ENCODE data around the gene TMCC1. TPM values are rescaled to one million over a fixed set of nuclear protein-coding genes. Genes with fewer than 3 reads are reported as not detected.
"Not testable (repeated sequence)": the region's sequence is repeated elsewhere in the genome, so short reads cannot be mapped to it uniquely, and the experiment has no call there.

Gene TMCC1
- total and polyA plus RNA-seq, 3 donors from 2014 or later = 46.0 to 119 (median 60.4) TPM

DNA sequence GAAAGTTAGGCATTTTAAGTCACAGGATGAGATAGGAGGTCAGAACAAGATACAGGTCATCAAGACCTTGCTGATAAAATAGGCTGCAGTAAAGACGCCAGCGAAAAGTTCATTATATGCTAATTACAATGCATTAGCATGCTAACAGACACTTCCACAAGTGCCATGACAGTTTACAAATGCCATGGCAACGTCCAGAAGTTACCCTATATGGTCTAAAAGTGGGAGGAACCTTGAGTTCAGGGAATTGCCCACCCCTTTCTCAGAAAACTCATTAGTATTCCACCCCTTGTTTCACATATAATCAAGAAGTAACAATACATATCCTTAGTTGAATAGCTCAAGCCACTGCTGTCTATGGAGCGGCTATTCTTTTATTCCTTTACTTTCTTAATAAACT, 194.3 kb downstream of the TMCC1 start:
- H3K27me3 ChIP-seq = no peaks in the 10 kb centered on the region
- H3K27ac ChIP-seq = no peak overlapping the region
- H3K9me3 ChIP-seq = no peaks in the 10 kb centered on the region
- intact Hi-C loops (cut with DNase I; ENCODE audit: low total_unique reads) = no loop called here
- H3K36me3 ChIP-seq (ENCODE audit: low read depth, missing control alignments) = no peaks in the 10 kb centered on the region
- H3K4me1 ChIP-seq = no peaks in the 10 kb centered on the region
- WGBS, 2 donors = 69 to 77% methylated on average over 4 of the region's 4 CpGs
- TF ChIP-seq, protein P1, sequence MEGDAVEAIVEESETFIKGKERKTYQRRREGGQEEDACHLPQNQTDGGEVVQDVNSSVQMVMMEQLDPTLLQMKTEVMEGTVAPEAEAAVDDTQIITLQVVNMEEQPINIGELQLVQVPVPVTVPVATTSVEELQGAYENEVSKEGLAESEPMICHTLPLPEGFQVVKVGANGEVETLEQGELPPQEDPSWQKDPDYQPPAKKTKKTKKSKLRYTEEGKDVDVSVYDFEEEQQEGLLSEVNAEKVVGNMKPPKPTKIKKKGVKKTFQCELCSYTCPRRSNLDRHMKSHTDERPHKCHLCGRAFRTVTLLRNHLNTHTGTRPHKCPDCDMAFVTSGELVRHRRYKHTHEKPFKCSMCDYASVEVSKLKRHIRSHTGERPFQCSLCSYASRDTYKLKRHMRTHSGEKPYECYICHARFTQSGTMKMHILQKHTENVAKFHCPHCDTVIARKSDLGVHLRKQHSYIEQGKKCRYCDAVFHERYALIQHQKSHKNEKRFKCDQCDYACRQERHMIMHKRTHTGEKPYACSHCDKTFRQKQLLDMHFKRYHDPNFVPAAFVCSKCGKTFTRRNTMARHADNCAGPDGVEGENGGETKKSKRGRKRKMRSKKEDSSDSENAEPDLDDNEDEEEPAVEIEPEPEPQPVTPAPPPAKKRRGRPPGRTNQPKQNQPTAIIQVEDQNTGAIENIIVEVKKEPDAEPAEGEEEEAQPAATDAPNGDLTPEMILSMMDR (IDR thresholded peaks at IDR 0.05) = no peak
- H3K4me3 ChIP-seq = no peak overlapping the region
- DNase-seq = no peak

DNA sequence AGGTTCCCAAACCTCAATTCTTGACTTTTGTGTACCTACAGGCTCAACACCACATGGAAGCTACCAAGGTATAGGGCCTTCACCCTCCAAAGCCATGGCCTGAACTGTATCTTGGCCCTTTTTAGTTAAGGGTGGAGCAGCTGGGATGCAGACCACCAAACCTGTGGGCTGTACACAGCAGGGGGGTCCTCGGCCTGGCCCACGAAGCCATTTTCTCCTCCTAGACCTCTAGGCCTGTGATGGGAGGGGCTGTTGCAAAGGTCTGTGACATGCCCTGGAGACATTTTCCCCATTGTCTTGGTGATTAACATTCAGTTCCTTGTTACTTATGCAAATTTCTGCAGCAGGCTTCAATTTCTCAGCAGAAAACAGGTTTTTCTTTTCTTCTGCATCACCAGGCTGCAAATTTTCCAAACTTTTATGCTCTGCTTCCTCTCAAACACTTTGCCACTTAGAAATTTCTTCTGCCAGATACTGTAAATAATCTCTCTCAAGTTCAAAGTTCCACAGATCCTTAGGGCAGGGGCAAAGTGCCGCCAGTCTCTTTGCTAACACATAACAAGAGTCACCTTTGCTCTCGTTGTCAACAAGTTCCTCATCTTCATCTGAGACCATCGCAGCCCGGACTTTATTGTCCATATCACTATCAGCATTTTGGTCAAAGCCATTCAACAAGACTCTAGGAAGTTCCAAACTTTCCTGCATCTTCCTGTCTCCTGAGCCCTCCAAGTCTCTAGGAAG, 196.1 kb downstream of the TMCC1 start:
- TF ChIP-seq, protein P1 (IDR thresholded peaks at IDR 0.05) = no peak
- no peak for TF ChIP-seq POLR2A (IDR thresholded peaks at IDR 0.05)
- Histone ChIP-seq H3K36me3 (ENCODE audit: low read depth, missing control alignments) (no peaks in the 10 kb centered on the region), H3K9me3 (no peaks in the 10 kb centered on the region), H3K27ac (no peak overlapping the region), H3K4me1 (no peaks in the 10 kb centered on the region), H3K4me3 (no peak overlapping the region), H3K27me3 (no peaks in the 10 kb centered on the region)
- intact Hi-C loops (cut with DNase I; ENCODE audit: low total_unique reads) = no loop called here
- DNase-seq = no peak
- 95 to 98% methylated on average over 6 of the region's 6 CpGs for WGBS, 2 donors

DNA sequence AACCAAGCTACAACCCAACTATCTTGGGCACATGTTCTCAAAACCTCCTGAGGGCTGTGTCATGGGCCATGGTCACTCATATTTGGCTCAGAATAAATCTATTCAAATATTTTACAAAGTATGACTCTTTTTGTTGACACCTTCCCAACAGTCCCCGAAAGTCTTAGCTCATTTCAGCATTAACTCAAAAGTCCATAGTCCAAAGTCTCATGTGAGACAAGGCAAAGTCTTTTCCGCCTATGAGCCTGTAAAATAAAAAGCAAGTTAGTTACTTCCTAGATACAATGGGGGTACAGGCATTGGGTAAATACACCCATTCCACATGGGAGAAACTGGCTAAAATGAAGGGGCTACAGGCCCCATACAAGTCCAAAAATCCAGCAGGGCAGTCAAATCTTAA, 197.1 kb downstream of the TMCC1 start:
- H3K4me3 ChIP-seq; H3K9me3 ChIP-seq; H3K36me3 ChIP-seq (ENCODE audit: low read depth, missing control alignments); H3K27ac ChIP-seq; intact Hi-C loops (cut with DNase I; ENCODE audit: low total_unique reads); DNase-seq; H3K27me3 ChIP-seq; H3K4me1 ChIP-seq: not testable (repeated sequence)
- 95 to 100% methylated on average over 2 of the region's 2 CpGs for WGBS, 2 donors

DNA sequence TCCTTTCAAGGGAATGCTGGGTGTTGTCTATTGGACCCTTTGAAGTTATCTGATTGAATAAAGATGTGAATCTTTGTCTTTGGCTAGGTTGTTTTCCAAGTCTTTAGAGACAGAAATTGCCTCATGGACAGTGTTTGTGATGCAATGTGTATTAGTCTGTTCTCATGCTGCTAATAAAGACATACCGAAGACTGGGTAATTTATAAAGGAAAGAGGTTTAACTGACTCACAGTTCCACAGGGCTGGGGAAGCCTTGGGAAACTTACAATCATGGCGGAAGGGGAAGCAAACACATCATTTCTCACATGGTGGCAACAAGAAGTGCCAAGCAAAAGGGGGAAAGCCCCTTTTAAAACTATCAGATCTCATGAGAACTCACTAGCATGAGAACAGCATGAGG, 198.3 kb downstream of the TMCC1 start:
- H3K4me1 ChIP-seq = peaks cover 7% of the 10 kb centered on the region
- intact Hi-C loops (cut with DNase I; ENCODE audit: low total_unique reads) = no loop called here
- no peaks in the 10 kb centered on the region for H3K36me3 ChIP-seq (ENCODE audit: low read depth, missing control alignments)
- H3K9me3 ChIP-seq = no peaks in the 10 kb centered on the region
- H3K27ac ChIP-seq = no peak overlapping the region
- WGBS, 2 donors = 85 to 96% methylated on average over 2 of the region's 2 CpGs
- no peak overlapping the region for H3K4me3 ChIP-seq
- TF ChIP-seq POLR2A (IDR thresholded peaks at IDR 0.05) = no peak
- TF ChIP-seq, protein P1 (IDR thresholded peaks at IDR 0.05) = no peak
- no peak for DNase-seq
- H3K27me3 ChIP-seq = no peaks in the 10 kb centered on the region

DNA sequence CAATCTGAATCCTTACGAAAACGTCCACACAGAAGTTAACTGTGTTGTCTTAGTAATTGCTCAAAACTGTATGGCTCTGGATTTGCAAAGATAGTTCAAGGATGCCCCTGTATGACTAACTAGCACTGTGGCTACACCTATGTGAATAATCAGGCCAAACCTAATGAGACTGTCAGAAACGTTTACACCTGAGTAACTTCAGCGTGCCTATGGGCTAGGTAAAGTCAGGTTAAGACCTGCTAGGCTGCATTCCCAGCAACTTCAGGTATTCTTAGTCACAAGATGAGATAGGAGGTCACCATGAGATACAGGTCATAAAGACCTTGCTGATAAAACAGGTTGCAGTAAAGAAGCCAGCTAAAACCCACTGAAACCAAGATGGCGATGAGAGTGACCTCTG, 199.3 kb downstream of the TMCC1 start:
- Histone ChIP-seq H3K27me3 (no peaks in the 10 kb centered on the region), H3K4me3 (no peak overlapping the region), H3K27ac (no peak overlapping the region), H3K9me3 (no peaks in the 10 kb centered on the region), H3K4me1 (peaks cover 12% of the 10 kb centered on the region), H3K36me3 (ENCODE audit: low read depth, missing control alignments) (no peaks in the 10 kb centered on the region)
- TF ChIP-seq, protein P1 (IDR thresholded peaks at IDR 0.05) = no peak
- no peak for TF ChIP-seq POLR2A (IDR thresholded peaks at IDR 0.05)
- no peak for DNase-seq
- 93 to 95% methylated on average over 5 of the region's 5 CpGs for WGBS, 2 donors
- intact Hi-C loops (cut with DNase I; ENCODE audit: low total_unique reads) = no loop called here
